Activated CD4-positive, alpha-beta T cell treated with anti-CD3 and anti-CD28 coated beads, Interleukin-2, Interleukin-6, amounts not matched to agents 100 ng/mL and 50 ng/mL, durations not matched to agents 16 hours and 8 hours (primary cell): Measurements from ENCODE around the gene TRIM33.
"Not testable (repeated sequence)": the region's sequence is repeated elsewhere in the genome, so short reads cannot be mapped to it uniquely, and the experiment has no call there.

ENCODE experiments used
- DNase-seq: peaks from one replicate; pipeline ENCODE4 v3.0.0-alpha.2; 2020

TRIM33 gene

DNA sequence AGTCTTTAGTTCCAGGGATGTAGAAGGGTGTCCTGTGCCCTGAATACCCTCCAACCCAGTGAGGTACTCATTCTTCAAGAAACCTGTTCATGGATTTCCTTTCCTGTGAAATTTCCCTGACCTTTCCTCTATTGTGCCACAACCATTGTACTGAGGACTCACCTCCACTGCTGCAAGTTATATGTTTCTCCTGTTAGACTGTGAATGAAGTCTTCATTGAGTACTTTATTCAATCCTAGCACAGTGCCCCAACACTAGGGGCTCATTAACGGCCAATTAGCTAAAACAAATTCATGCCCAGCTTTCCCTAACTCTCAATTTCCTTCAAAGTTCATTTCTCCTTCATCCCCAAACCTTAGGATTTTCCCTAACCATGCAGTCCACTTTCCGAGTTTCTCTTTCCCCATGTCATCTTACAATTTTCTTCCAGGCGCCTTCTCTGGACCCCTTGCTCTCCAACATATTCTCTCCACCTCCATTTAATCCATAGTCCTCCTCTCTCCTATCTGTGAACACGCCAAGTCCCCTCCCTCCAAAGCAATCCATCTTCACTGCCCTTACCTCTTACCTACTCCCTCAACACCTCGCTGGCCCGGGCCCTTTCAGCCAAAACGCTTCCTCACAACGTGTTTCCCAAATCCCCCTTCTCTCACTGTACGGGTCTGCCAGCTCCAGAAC lies 1.3 kb downstream of the TRIM33 start:
- no peak for DNase-seq

DNA sequence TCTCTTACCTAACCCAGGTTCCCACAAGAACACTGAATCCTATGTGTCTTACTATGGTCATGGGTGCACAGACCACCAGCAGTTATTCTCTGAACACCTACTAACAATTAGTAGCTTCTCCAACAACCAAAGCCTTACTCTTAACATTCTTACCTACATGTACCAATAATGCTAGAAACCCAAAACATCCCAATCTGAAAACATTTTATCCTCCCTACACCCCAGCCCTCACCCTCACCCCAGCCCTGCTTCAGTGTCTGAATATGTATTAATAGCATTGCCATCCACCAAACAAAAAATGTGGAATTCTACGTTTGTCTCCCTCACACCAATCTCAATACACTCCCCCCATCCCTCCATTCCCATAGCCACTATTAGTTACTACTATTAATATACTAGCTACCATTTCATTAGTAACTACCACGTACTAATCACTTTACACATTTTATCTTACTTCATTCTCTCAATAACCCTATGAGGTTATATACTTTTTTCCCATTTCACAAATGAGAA lies 2.6 kb downstream of the TRIM33 start:
- no peak for DNase-seq

DNA sequence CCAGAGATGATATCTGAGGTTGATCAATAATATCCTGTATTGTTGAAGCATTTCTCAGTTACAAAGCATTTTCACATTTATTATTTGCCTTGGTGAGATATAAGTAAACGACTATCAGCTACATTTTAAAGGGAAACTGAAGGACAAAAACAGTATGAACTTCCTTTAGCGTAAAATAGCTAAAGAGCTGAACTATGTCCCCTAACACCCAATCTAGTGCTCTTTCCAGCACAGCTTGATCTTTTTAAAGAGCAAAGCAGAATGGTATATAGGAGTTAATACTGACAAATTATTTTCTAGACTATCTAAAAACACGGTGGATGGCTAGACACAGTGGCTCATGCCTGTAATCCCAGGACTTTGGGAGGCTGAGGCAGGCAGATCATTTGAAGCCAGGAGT lies 3.5 kb downstream of the TRIM33 start:
- DNase-seq = no peak

DNA sequence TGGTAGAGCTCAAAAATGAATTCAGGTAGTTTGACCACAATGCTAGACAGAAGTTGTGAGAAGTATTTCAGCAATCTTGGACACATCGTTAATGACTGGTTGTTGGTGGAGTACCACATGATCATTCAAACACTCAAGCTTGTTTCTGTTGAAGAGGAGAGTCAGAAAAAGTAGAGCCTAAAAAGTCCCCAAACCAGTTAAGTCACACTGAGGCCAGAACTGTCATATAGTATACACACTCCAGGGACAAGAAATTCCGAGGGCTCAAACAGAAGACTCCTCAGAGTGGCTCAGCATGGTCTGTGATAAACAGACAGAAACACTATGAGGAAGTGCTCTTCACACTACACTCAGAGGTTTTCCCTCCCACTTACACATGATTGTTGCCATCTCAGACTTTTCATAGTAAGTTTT lies 5.8 kb downstream of the TRIM33 start:
- no peak for DNase-seq

DNA sequence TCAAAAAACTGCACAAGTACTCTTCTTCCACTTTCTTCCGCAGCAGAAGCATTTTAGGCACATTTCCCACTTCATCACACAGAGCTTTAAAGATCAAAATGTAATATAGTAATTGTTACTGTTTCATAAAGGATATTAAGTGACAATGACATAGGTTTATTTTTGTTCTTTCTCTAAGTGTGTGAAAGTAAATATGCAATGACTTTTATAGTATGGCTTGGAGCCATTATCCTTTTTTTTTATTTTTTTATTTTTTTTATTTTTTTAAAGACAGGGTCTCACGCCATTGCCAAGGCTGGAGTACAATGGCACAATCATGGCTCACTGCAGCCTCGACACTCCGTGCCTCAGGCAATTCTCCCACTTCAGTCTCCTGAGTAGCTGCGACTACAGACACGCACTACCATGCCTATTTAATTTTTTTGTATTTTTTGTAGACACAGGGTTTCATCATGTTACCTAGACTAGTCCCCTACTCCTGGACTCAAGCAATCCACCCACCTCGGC lies 7.0 kb downstream of the TRIM33 start:
- no peak for DNase-seq

DNA sequence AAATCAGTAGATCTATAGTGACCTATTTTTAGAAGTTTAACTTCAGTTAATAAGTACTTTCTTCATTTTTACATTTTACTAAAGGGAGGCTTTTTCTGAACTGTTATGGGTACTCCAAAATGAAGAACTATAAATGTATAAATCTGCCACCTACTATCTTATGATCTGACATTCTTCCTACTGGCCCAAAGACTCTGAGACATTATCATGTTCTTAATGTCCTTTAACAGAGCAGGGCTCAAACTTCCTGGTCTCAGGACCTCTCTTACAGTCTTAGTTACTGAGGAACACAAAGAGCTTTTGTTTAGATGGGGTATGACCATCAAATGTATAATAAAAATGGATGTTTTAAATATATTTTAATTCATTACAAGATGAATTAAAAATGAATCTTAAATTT lies 8.9 kb downstream of the TRIM33 start:
- DNase-seq = no peak

DNA sequence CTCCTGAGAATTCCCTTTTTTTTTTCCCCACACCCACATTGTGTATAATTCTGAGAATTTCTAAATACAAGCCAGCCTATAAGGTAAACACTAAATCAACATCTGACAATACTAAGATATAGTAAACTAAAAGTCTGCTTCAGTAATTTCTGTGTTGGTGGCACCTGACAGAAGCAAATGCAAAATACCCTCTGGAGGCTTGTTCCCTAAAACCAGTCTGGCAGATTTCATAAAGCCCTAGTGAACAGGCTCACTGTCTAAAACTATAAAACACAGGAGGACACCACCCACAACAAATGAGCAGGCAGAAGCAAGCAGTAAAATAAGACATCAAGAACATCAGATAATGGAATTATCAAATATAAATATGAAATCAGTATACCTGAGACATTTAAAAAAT lies 11.5 kb downstream of the TRIM33 start:
- no peak for DNase-seq

DNA sequence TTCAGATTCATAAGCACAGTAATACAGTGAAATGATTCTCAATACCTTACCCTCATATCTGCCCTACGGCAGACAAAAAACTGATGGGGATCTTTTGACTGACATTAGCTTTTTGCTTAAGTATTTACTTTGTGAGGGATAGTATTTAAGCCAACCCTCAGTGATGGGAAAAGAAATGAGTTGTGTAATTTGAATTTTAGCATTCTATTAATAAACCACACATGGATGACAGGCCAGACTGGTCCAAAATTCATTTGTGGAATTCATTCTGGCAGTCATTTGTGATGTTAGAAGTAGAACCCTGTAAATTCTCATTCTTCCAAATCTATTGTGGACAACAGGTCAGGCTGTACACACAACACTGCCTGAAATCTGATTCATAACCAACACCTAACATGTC lies 14.9 kb downstream of the TRIM33 start:
- no peak for DNase-seq

DNA sequence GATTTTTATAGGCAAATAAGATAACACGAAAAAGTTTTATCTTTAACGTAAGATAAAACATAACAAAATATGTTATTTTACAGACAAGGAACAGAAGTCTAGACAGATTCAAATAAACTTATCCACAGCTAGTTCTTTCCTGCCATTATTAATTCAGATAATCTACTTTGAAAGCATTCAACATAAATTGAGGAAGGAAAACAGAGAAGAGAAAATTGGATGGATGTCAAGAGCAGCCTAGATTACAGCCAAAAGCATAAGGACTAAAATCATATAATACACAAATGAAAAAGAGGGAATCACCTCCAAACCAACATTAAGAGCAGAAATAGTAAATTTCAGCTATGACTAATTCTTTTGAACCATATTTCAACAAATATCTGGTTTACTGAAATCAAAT lies 15.5 kb downstream of the TRIM33 start:
- DNase-seq = no peak

DNA sequence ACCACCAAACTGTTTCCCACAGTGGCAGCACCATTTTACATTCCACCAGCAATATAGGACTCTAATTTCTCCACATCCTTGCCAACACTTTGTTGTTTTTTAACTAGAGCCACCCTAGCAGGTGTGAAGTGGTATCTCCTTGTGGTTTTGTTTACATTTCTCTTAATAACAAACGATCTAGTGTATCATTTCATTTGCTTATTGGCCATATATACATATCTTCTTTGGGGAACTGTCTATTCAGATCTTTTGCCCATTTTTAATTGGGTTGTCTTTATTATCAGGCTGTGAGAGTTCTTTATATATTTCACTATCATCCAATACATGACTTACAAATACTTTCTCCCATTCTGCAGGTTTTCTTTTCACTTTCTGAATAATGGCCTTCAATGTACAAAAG lies 18.0 kb downstream of the TRIM33 start:
- no peak for DNase-seq

DNA sequence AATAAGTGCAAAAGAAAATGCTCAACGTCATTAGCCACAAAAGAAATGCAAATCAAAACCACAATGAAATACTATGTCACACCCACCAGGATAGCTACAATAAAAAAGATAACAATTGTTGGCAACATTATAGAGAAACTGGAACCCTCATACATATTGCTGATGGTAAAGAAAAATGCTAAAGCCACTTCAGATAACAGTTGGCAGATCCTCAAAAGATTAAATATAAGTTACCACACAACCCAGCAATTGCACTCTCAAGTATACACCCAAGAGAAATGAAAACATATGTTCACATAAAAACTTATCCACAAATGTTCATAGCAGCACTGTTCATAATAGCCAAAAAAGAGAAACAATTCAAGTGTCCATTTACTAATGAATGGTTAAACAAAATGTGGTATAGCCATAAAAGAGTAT lies 20.7 kb downstream of the TRIM33 start:
- no peak for DNase-seq

DNA sequence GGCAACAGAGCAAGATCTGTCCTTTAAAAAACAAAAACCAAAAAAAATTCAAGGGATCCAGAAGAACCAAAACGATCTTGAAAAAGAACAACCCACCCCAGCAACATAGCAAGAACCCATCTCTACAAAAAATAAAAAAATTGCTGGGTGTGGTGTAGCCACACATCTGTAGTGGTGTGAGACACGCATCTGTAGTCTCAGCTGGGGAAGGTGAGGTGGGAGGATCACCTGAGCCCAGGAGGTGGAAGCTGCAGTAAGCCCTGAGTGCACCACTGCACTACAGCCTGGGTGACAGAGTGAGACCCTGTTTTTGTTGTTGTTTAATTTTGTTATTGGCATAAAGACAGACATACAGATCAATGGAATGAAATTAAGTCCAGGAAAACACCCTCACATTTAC lies 22.3 kb downstream of the TRIM33 start:
- DNase-seq = no peak

DNA sequence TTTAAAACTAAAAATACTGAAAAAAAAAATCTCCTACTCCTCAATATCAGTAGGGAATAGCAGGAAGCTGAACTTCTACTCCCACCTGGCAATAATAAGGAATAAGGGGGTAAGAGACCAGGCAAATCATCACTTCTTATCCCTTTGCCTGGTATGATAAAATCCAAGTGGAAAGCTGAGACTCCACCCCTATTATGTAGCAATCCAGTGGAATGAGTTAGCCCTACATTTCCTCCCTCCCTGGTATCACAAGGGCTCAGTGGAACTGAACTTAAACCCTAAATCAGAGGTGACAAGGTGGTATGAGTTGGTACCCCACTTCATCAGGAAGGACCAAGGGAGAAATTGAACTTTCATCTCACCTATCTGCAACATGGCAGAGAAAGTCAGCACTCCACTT lies 25.7 kb downstream of the TRIM33 start:
- DNase-seq = no peak

DNA sequence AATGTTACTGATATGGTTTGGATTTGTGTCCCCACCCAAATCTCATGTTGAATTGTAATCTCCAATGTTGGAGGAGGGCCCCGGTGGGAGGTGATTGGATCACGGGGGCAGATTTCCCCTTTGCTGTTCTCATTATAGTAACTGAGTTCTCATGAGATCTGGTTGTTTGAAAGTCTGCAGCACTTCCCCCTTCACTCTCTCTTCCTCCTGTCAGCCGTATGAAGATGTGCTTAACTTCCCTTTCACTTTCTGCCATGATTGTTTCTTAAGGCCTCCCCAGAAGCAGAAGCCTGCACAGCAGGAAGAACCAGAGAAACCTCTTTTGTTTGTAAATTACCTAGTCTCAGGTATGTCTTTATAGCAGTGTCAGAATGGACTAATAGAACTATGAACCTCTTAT lies 28.4 kb downstream of the TRIM33 start:
- peak; percentile 20 for DNase-seq

DNA sequence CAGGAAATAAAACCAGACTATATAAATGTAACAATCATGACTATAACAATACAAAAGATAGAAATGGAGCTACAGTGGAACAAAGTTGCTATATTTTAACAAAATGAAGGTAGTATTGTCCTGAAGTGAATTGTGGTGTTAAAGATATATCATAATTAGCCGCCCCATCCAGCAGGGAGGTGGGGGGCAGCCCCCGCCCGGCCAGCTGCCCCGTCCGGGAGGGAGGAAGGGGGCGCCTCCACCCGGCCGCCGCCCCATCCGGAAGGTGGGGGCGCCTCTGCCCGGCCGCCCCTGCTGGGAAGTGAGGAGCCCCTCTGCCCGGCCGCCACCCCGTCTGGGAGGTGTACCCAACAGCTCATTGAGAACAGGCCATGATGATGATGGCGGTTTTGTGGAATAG lies 31.4 kb downstream of the TRIM33 start:
- not testable (repeated sequence) for DNase-seq

DNA sequence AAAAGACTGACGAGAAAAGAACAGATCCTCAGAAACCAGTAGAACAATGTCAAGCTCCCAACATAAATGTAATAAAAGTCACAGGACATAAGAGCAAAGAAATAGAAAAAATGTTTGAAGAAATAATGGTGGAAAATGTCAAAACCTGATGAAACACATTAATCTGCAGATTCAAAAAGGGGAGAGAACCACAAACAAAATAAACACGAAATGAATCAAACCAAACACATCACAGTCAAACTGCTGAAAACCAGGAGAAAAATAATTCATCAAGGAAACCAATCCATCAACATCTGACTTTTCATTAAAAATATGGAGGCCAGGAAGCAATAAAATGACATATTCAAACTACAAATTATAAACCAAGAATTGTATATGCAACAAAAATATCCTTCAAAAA lies 31.9 kb downstream of the TRIM33 start:
- no peak for DNase-seq

DNA sequence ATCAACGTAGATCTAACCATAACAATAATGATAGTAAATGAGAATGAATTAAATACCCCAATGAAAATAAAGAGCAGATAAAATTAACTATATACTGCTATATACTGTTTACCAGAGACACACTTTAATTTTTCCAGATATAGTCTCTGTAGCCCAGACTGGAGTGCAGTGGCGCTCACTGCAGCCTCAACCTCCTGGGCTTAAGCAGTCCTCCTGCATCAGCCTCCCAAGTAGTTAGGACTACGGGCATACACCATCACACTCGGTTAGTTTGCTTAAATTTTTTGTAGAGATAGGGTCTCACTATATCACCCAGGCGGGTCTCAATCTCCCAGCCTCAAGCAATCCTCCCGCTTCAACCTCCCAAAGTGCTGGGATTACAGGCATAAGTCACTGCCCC lies 37.2 kb downstream of the TRIM33 start:
- no peak for DNase-seq

DNA sequence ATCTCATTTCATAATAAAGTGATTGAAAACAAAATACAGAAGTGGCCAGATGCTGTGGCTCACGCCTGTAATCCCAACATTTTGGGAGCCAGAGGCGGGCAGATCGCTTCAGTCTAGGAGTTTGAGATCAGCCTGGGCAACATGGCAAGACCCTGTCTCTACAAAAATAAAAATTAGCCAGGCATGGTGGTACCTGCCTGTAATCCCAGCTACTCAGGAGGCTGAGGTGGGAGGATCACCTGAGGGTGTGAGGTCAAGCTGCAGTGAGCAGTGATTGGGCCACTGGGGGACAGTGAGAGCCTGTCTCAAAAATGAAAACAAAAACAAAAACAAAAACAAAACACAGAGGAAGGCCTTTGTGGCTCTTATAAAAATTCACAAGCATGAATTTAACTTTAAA lies 38.6 kb downstream of the TRIM33 start:
- DNase-seq = no peak

DNA sequence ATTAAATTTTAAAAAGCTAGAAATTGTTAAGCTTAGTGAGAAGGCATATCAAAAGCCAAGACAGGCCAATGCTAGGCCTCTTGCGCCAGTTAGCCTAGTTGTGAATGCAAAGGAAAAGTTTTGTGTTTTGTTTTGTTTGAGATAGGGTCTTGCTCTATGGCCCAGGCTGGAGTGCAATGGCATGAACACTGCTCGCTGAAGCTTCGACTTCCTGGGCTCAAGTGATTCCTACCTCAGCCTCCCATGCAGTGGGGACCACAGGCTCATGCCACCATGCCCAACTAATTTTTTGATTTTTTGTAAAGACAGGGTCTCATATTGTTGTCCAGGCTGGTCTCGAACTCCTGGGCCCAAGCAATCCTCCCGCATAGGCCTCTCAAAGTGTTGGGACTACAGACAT lies 40.3 kb downstream of the TRIM33 start:
- DNase-seq = no peak

DNA sequence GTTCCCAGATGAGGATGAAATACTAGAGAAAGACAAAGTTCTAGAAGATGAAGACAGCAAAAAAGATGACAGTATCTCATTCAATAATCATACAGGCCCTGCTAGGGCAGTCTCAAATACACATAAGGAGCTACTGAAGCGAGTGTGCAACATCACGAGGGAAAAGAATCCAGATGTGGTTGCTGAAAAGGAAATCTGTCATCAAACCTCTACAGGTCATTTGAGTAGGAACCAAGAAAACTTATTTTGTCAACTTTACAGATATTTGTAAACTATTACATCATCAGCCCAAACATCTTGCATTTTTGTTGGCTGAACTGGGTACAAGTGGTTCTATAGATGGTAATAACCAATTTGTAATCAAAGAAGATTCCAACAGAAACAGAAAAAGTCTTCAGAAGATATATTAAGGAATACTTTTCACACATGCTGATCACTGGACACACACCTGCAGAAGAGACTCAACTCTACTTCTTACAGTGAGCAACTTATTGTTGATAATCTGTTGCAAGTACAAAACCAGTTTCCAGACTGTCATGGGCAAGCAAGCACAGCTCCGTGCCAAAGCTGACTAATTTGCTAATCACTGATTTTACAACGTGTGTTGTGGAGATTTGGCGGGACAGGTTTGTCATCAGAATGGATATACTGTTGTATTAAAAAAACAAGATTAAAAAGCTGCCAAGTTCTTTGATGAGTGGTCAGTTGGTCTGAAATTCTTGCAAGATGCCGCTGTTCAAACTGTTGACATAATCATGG lies 42.1 kb downstream of the TRIM33 start:
- DNase-seq = peak; percentile 58

DNA sequence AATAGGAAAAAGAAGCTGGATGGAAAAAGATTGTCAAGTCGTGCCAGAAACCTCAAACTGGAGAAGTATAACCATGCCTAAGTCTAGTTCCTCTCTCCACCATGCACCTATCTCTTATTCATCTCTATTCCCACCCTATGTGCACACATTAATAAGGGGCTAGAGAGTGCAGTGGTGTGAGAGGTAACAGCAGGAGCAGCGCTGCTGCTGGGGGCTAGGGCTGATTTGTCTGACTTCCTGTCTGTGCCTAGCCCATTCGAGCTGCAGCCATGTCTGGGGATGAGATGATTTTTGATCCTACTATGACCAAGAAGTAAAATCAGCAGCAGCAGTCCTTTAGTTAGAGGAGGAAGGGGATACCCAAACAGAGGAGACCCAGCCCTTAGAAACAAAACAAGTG lies 43.0 kb downstream of the TRIM33 start:
- DNase-seq = peak; percentile 19

DNA sequence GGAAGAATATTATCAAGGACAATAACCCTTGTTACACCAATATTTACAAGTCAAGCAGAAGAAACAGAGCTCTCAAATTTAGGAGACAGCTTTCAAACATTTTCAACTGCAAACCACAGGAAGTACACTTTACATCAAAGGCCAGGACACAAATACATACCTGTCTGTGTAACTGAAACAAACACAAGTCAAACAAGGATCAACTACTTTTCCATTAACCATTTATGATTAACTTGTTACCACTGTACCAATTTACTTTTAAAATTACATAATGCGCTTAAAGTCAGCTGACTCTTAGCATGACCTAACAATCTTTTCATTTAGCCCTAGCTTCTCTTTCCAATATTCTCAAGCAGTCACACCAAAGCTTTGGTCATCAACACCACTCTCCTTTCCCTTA lies 43.5 kb downstream of the TRIM33 start:
- peak; percentile 15 for DNase-seq

DNA sequence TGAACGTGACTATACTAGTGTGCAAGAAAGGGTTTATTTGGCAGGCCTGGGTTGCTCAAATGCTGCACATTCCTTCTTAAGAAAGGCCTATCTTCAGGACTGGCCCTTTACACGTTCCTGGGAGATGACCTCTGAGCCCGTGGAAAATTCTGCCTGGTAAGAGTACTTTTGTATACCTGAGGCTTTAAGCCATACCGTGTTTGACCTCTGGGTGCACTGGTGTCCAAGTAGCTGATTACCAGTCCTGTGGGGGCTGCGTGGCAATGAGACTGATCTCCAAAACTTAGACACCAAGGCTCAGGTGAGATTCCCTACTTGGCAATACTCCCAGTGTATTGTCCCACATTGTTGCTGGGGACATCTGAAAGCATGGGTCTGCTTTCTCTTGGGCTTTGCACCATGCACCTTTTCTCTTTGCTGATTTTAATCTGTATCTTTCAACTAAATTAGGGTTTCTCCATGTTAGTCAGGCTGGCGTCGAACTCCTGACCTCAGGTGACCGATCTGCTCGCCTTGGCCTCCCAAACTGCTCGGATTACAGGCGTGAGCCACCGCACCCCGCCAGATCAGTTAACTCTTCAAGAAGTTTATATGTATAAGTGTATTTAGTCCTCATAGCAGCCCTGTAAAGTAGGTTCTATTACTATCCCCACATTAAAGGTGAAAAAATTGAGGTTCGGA lies 44.5 kb downstream of the TRIM33 start:
- no peak for DNase-seq

DNA sequence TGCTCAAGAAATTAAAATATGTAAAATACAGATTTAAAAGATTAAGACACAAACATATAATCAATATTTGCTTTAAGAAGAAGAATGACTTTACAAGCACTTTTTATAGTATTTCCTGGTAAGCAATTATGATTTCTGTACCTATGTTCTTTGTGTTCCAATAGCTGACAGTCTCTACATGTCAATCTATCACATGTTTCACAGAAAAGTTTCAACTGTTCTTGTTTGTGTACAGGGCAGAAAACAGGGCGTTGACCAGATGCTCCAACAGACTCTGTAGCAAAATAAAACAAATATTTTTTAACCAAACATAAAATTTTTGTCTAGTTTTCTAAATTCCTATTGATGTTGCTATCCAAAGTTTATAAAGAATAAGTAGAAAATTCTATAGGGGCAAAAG lies 48.0 kb downstream of the TRIM33 start:
- no peak for DNase-seq
